GM10847 (cell line): ENCODE measurements around the gene IL4I1.

Experiments
- POLR2A ChIP-seq: IDR thresholded peaks from 2 replicates; pipeline ENCODE4 v1.6.1; 2011; ENCODE audit not compliant: insufficient read length; ENCODE audit errors: extremely low read depth

Gene IL4I1

DNA sequence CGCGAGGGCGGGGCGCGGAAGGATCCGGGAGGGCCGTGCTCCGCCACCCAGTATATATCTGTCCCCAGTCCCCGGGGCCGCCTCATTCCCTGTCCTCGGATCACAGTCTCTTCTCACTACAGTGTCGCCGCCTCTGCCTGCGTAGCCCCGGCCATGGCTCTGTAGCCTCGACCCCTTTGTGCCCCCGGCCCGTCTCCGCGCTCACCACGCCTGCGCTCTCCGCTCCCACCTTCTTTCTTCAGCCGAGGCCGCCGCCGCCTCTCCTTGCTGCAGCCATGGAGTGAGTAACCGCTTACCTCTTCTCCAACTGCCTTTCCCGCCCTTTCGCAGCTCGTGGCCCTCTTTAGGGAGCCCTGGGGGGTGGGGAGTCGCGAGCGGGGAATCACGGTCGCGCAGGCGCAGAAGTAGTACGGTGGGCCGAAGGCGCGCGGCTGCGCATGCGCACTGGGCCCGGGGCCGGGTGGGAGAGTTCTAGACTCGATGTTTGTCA, 32.5 kb upstream of the IL4I1 start, which contains the start of the genes ATF5 and NUP62:
TSS of gene ATF5 (plus strand) at position 85 of the 490 bp plus-strand sequence. CDS start 1,646 bp downstream, outside the sequence.
TSS of gene NUP62 (minus strand) at position 384 of the 490 bp plus-strand sequence. CDS start 19,697 bp downstream, outside the sequence.
- TF ChIP-seq POLR2A, result peak; percentile 94

GRCh38 chr19:49927526-49928264, 31.0 kb upstream of the IL4I1 start:
- TF ChIP-seq POLR2A, result no peak

DNA sequence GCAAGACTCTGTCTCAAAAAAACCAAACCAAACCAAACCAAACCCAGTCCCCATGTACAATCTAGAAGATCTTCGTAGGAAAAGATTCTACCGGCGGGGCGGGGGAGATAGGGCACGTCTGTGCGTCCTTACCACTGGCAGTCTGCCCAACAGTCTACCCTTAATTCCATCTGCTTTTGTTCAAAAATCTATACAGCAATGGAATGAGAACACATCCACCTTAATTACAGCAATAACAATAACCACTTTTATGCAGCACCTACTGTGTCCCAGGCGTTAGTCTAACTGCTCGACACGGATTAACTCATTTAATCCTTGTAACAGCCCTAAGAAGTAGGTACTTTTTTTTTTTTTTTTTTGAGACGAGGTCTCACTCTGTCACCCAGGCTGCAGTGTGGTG, 29.8 kb upstream of the IL4I1 start:
- no peak for TF ChIP-seq POLR2A

- TF ChIP-seq POLR2A, result no peak
Measured at GRCh38 chr19:49925486-49925885, 28.8 kb upstream of the IL4I1 start.

DNA sequence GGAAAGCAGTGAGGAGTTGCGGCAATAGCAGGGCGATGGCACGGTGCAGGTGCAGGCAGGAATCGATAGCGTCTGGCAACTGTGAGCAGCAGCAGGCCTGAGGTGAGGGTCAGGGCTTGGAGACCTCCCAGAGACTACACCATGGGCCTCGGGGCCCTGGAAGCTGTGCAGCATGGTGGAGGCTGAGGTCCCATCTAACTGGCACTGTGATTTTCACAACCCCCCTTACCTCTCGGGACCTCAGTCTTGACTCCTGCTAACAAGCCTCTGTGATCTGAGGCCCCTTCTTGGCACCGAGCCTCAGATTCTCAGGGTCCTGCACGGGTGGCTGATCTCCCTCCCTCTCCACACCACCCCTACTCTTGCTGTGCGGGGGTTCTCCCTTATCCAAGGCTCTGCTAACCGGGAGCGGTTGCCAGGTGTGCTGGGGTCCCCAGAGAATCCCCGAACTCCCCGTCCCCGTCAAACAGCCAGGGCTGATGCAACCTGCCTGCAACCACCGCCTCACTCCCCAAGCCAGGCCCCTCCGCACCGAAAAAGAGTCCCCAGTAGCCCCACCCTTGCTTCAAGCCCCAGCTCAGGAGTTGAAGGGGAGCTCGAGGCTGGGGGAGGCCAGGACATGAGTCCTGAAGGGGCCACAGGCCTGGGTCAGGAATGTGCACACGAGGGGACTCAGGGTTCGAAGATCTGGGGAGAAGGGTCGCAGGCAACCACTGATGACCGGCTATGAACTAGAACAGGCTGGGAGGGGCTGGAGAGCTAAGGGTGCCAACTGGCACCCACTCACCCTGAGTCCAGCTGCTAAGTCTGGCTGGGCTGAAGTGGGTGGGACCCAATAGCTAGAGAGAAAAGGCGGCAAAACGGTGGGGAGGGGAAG, 27.6 kb upstream of the IL4I1 start:
- no peak for TF ChIP-seq POLR2A

DNA sequence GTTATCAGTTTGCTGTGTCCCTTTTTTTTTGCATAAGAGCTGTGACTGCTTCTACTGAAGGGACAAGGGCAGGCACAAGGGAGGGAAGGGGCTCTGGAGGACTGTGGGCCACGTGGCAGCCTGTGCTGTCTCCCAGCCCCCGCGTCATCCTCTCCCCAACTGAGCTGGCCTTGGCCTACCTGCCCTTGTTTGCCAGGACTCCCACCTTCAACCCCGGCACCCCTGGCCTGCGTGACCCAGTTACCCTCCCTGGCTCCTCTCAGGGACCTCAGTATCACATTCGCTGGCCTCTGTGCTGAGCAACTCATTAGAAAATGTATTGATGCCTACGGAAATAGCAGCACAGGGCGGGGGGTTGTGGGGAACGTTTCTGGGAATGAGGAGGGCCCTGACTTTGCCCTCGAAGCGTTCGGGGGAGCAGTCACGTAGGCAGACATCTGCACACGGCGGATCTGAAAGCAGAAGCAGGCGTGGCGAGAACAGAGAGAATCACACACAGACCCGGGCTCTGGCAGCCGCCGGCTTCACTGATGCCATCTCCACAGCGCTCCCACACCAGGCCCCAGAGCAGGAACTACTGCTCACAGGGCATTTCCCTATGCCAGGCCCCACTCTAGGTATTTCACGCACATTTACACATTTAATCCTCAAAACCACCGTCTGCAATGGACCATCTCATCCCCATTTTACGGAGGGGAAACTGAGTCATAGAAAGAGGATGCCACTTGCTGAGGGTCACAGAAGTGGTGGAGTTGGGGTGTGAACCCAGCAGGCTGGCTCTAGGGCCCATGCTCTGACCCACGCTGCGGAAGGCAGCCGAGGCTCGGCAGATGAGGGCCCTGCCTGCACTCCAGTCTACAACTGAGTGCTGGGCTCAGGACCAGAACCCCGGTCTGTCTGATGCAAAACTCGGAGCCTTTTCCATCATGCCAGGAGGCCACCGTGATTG, 26.6 kb upstream of the IL4I1 start:
- no peak for TF ChIP-seq POLR2A

GRCh38 chr19:49921871-49922795, 25.4 kb upstream of the IL4I1 start:
- no peak for TF ChIP-seq POLR2A

DNA sequence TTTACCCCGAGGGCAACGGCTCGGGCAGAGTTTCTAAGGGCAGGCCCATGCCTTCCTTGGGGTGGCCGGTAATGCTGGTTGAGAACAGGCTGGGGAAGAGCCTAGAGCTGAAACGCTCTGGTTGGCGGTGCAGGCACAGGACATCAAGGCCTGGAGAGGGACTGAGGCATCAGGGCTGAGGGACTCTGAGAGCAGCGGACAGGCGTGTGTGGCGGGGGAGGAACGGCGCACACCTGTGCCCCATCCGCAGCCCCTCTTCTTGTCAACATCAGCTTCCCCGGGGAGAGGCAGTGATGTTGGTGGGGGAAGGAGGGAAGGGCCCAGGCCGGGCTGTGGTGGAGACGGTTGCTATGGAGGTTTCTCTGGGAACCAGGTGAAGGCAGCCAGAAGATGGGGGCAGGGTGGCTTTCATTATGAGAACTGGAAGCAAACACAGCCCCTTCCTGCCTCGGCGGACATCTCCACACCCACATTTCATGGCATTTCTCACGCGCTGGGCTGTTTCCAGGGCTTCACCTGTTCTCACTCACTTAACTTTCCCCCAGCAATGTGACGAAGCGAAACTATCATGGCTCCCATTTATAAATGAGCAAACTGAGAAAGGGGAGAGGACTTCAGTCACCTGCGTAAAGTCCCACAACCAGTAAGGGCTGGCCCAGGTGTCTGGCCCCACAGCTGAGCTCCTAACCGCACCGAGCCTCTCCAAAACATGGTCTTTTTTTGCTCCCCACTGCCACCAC, 24.1 kb upstream of the IL4I1 start:
- TF ChIP-seq POLR2A, result no peak

- TF ChIP-seq POLR2A, result no peak
Measured at GRCh38 chr19:49918089-49918488, 21.4 kb upstream of the IL4I1 start.

DNA sequence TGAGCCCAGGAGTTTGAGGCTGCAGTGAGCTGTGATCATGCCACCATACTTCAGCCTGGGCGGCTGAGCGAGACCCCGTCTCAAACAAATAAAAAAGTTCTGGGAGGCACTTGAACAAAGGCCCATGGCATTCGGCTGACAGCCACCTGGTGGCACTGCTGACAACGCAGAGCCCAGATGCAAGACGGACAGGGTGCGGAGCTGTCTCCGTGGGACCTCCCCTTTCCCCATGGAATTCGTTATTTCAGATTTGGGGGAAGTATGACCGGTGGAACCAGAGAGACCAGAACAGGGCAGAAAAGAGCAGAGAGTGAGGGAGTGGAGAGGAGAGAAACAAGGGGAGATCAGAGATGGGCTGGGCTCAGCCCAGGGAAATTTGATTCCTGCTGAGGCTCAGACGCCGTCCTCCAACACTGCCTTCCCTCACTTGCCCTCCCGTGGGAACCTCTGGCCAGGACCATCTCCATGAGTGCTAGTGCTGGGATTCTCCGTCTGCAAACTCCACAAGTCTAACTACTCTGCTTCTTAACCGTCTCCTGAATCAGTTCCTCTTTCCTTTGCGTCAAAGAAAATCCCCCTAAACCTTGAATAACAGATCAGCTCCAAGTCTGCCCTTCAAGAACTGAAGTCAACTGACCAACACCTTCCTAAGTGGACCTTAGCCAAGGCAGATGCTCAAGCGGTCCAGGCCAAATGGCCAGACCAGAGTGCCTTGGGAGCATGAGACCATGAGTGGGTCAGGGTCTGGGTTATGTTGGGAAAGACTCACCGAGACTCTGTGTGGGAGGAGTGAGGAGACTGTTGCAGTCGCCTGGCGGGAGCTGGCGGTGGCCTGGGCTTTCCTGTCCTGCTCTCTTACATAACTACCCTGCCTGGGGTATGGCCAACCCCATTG, 20.4 kb upstream of the IL4I1 start:
- TF ChIP-seq POLR2A, result no peak

GRCh38 chr19:49915271-49915670, 18.6 kb upstream of the IL4I1 start:
- no peak for TF ChIP-seq POLR2A

DNA sequence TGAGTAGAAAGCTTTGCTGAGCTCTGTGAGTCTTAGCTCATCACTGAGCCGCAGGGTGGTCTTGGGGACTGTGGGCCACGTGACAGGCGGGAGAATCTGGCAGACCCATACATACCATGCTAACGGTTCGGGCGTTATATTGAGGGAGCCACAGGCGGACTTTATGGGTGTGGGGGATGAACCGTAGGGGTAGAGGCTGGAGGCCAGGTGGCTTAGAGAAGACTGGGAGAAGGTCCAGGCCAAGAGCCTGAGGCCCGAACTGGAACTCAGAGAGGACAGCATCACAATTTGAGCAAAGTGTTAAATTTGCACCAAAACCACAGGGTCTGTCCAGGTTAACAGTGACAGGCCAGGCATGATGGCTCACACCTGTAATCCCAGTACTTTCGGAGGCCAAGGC, 17.0 kb upstream of the IL4I1 start:
- TF ChIP-seq POLR2A, result no peak
